ENCODE data around the gene SERP1. TPM values are rescaled to one million over a fixed set of nuclear protein-coding genes. Genes with fewer than 3 reads are reported as not detected.

The SERP1 gene
- total RNA-seq, 2 donors from 2014 or later: 212 to 239 TPM

DNA sequence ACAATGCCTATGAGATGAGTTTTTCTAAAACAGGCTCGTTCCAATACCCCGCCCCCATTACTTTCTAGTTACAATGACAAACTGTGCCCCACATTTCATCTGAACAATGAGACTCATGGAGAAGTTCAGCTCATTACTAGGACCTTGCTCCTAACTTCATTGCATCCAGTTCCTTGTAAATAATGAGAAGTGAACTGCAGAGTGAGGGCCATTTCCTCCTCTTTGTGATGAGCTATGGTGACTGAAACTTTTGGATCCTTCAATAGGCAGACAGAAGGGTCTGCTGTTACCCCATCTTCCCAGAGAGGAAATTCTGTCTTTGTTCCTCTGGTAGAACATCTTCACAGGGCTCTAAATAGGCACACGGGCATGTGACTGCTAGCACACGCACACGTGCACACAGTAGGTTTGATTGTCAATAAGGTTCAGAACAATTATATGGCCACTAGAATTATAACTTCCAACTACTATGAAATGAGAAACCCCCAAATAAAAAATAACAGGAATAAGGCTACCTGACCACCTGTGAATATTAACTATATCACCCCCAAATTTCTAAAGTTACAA is 51.8 kb downstream of the SERP1 start:
- no peaks in the 10 kb centered on the region for H3K36me3 ChIP-seq
- no peaks in the 10 kb centered on the region for H3K27me3 ChIP-seq (replicated peaks; ENCODE audit: insufficient read depth)
- no peak for DNase-seq (ENCODE audit: low spot score)
- no peak for ATAC-seq (ENCODE audit: insufficient number of reproducible peaks, low FRiP score, low read depth)
- H3K27ac ChIP-seq: no peak overlapping the region
- no peaks in the 10 kb centered on the region for H3K4me1 ChIP-seq (ENCODE audit: control insufficient read depth in 1 of 2, low read depth in 2 of 2)
- TF ChIP-seq, protein P1, sequence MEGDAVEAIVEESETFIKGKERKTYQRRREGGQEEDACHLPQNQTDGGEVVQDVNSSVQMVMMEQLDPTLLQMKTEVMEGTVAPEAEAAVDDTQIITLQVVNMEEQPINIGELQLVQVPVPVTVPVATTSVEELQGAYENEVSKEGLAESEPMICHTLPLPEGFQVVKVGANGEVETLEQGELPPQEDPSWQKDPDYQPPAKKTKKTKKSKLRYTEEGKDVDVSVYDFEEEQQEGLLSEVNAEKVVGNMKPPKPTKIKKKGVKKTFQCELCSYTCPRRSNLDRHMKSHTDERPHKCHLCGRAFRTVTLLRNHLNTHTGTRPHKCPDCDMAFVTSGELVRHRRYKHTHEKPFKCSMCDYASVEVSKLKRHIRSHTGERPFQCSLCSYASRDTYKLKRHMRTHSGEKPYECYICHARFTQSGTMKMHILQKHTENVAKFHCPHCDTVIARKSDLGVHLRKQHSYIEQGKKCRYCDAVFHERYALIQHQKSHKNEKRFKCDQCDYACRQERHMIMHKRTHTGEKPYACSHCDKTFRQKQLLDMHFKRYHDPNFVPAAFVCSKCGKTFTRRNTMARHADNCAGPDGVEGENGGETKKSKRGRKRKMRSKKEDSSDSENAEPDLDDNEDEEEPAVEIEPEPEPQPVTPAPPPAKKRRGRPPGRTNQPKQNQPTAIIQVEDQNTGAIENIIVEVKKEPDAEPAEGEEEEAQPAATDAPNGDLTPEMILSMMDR (IDR thresholded peaks at IDR 0.05): no peak
- no peak overlapping the region for H3K4me3 ChIP-seq
- no peaks in the 10 kb centered on the region for H3K9me3 ChIP-seq

Other genes with a start within 250 kb of the SERP1 start
- 10 to 100 TPM; 22.2 to 35.8 TPM for gene TSC22D2, start 138.2 kb downstream of the SERP1 start, total RNA-seq
- 100 to 1,000 TPM; 124 to 173 TPM for gene EIF2A, start 291 bp upstream of the SERP1 start, total RNA-seq
- gene SELENOT, start 56.8 kb upstream of the SERP1 start, total RNA-seq: 100 to 1,000 TPM in 1 of 2 donors, 10 to 100 TPM in 1; 67.4 to 137 TPM
- gene ERICH6, start 157.4 kb upstream of the SERP1 start, total RNA-seq: not detected
- gene SIAH2, start 216.7 kb upstream of the SERP1 start, total RNA-seq: 10 to 100 TPM; 36.2 to 54.6 TPM

All from thoracic aorta (tissue), 2 donors.